Activated CD8-positive, alpha-beta memory T cell treated with anti-CD3 and anti-CD28 coated beads, Interleukin-2, amount 50 U/mL, for 24 hours (primary cell): Measurements from ENCODE around the gene PPHLN1.
A peak's percentile ranks its signal among the peaks of the same experiment; 100 is the strongest.

Experiments used
- DNase-seq: peaks from one replicate; pipeline ENCODE4 v3.0.0-alpha.2; 2020; ENCODE audit errors: extremely low read depth

Gene PPHLN1

GRCh38 chr12:42325653-42326474, at the start of gene PPHLN1, which contains the start of gene ZCRB1:
TSS of gene PPHLN1 (plus strand) at chr12:42326167. CDS start at chr12:42335903, 9,736 bp downstream.
TSS of gene ZCRB1 (minus strand) at chr12:42326094. CDS start at chr12:42324102, 1,992 bp downstream.
- DNase-seq, result peak; percentile 59

- DNase-seq, result no peak
Observed at GRCh38 chr12:42277396-42278127, 48.4 kb upstream of the PPHLN1 start.

GRCh38 chr12:42278128-42278510, 47.8 kb upstream of the PPHLN1 start:
- no peak for DNase-seq

GRCh38 chr12:42281278-42281677, 44.7 kb upstream of the PPHLN1 start:
- DNase-seq, result no peak

GRCh38 chr12:42281844-42282243, 44.1 kb upstream of the PPHLN1 start:
- DNase-seq, result no peak

GRCh38 chr12:42282294-42282693, 43.7 kb upstream of the PPHLN1 start:
- no peak for DNase-seq

GRCh38 chr12:42283739-42284138, 42.2 kb upstream of the PPHLN1 start:
- DNase-seq, result no peak

- no peak for DNase-seq
Observed at GRCh38 chr12:42284157-42284556, 41.8 kb upstream of the PPHLN1 start.

GRCh38 chr12:42284876-42285275, 41.1 kb upstream of the PPHLN1 start:
- DNase-seq, result no peak

- DNase-seq, result no peak
Observed at GRCh38 chr12:42285431-42285830, 40.5 kb upstream of the PPHLN1 start.

GRCh38 chr12:42286741-42287140, 39.2 kb upstream of the PPHLN1 start:
- no peak for DNase-seq

- no peak for DNase-seq
Observed at GRCh38 chr12:42288544-42288943, 37.4 kb upstream of the PPHLN1 start.

GRCh38 chr12:42291680-42292079, 34.3 kb upstream of the PPHLN1 start:
- DNase-seq, result no peak

GRCh38 chr12:42296503-42297109, 29.4 kb upstream of the PPHLN1 start:
- no peak for DNase-seq

GRCh38 chr12:42298887-42299286, 27.1 kb upstream of the PPHLN1 start:
- no peak for DNase-seq

- peak; percentile 26 for DNase-seq
Observed at GRCh38 chr12:42299392-42300308, 26.3 kb upstream of the PPHLN1 start.

- no peak for DNase-seq
Observed at GRCh38 chr12:42306297-42306696, 19.7 kb upstream of the PPHLN1 start.

- DNase-seq, result no peak
Observed at GRCh38 chr12:42308390-42308789, 17.6 kb upstream of the PPHLN1 start.

GRCh38 chr12:42309996-42310395, 16.0 kb upstream of the PPHLN1 start:
- DNase-seq, result no peak

GRCh38 chr12:42315108-42315507, 10.9 kb upstream of the PPHLN1 start:
- no peak for DNase-seq

- no peak for DNase-seq
Observed at GRCh38 chr12:42320796-42321195, 5.2 kb upstream of the PPHLN1 start.
